ENCODE results near the gene TAF12.
"Not testable (repeated sequence)": the region's sequence is repeated elsewhere in the genome, so short reads cannot be mapped to it uniquely, and the experiment has no call there.

Gene TAF12

GRCh38 chr1:28595412-28596191, 47.3 kb downstream of the TAF12 start:
- Histone ChIP-seq H3F3A (ENCODE audit: insufficient read depth, low read length) (no peaks in the 10 kb centered on the region), H3K36me3 (ENCODE audit: insufficient read depth, low read length) (no peaks in the 10 kb centered on the region; the same call in 1 of the 2 replicates), H2AFZ (ENCODE audit: low read length) (no peak overlapping the region), H3K4me3 (ENCODE audit: low read depth, low read length, poor library complexity, severe bottlenecking) (no peak overlapping the region), H3K79me2 (ENCODE audit: insufficient read depth, low read length) (no peaks in the 10 kb centered on the region), H3K9me2 (ENCODE audit: low read depth, low read length) (no peaks in the 10 kb centered on the region), H3K27ac (ENCODE audit: low read depth, low read length, poor library complexity, severe bottlenecking) (no peak overlapping the region), H3K9ac (ENCODE audit: low read length) (no peak overlapping the region), H3K9me3 (ENCODE audit: low read length) (no peaks in the 10 kb centered on the region), H4K20me1 (ENCODE audit: insufficient read depth, low read length) (no peaks in the 10 kb centered on the region), H3K4me1 (ENCODE audit: insufficient read depth, low read length, severe bottlenecking) (peaks cover 17% of the 10 kb centered on the region), H3K4me2 (ENCODE audit: low read length) (no peak overlapping the region), H3K27me3 (ENCODE audit: insufficient read depth, low read length) (no peaks in the 10 kb centered on the region)
- no peak for TF ChIP-seq EZH2 (IDR thresholded peaks at IDR 0.05; ENCODE audit: borderline replicate concordance, low read length)
- no peak for TF ChIP-seq CTCF (IDR thresholded peaks at IDR 0.05; ENCODE audit: low read length)

GRCh38 chr1:28594686-28595411, 48.0 kb downstream of the TAF12 start:
- not testable (repeated sequence) for H2AFZ ChIP-seq (ENCODE audit: low read length); H3K36me3 ChIP-seq (ENCODE audit: insufficient read depth, low read length); H4K20me1 ChIP-seq (ENCODE audit: insufficient read depth, low read length); H3K27ac ChIP-seq (ENCODE audit: low read depth, low read length, poor library complexity, severe bottlenecking); H3F3A ChIP-seq (ENCODE audit: insufficient read depth, low read length); H3K9me2 ChIP-seq (ENCODE audit: low read depth, low read length); H3K4me2 ChIP-seq (ENCODE audit: low read length); H3K9ac ChIP-seq (ENCODE audit: low read length); H3K79me2 ChIP-seq (ENCODE audit: insufficient read depth, low read length); H3K4me3 ChIP-seq (ENCODE audit: low read depth, low read length, poor library complexity, severe bottlenecking); H3K9me3 ChIP-seq (ENCODE audit: low read length); H3K27me3 ChIP-seq (ENCODE audit: insufficient read depth, low read length)
- peaks cover 17% of the 10 kb centered on the region for H3K4me1 ChIP-seq (ENCODE audit: insufficient read depth, low read length, severe bottlenecking)

GRCh38 chr1:28593988-28594356, 48.9 kb downstream of the TAF12 start:
- not testable (repeated sequence) for H3K27ac ChIP-seq (ENCODE audit: low read depth, low read length, poor library complexity, severe bottlenecking); H4K20me1 ChIP-seq (ENCODE audit: insufficient read depth, low read length); H3K36me3 ChIP-seq (ENCODE audit: insufficient read depth, low read length); H3K27me3 ChIP-seq (ENCODE audit: insufficient read depth, low read length); H3K4me2 ChIP-seq (ENCODE audit: low read length); H3K9me3 ChIP-seq (ENCODE audit: low read length); H3K9me2 ChIP-seq (ENCODE audit: low read depth, low read length); H2AFZ ChIP-seq (ENCODE audit: low read length); H3K4me3 ChIP-seq (ENCODE audit: low read depth, low read length, poor library complexity, severe bottlenecking); H3K79me2 ChIP-seq (ENCODE audit: insufficient read depth, low read length); H3K9ac ChIP-seq (ENCODE audit: low read length); H3F3A ChIP-seq (ENCODE audit: insufficient read depth, low read length)
- peaks cover 10% of the 10 kb centered on the region for H3K4me1 ChIP-seq (ENCODE audit: insufficient read depth, low read length, severe bottlenecking)

GRCh38 chr1:28592321-28593071, 50.4 kb downstream of the TAF12 start:
- no peak overlapping the region for H3K27ac ChIP-seq (ENCODE audit: low read depth, low read length, poor library complexity, severe bottlenecking)
- peak overlapping the region; percentile 38; the same call in 1 of the 2 replicates for H3K9ac ChIP-seq (ENCODE audit: low read length)
- H3K4me3 ChIP-seq (ENCODE audit: low read depth, low read length, poor library complexity, severe bottlenecking) = peak overlapping the region; percentile 56
- no peaks in the 10 kb centered on the region for H3K79me2 ChIP-seq (ENCODE audit: insufficient read depth, low read length)
- H3K9me2 ChIP-seq (ENCODE audit: low read depth, low read length) = no peaks in the 10 kb centered on the region
- H3K4me1 ChIP-seq (ENCODE audit: insufficient read depth, low read length, severe bottlenecking) = peaks cover 10% of the 10 kb centered on the region
- no peak overlapping the region for H2AFZ ChIP-seq (ENCODE audit: low read length)
- H3K9me3 ChIP-seq (ENCODE audit: low read length) = no peaks in the 10 kb centered on the region
- H3K36me3 ChIP-seq (ENCODE audit: insufficient read depth, low read length) = no peaks in the 10 kb centered on the region; the same call in 1 of the 2 replicates
- TF ChIP-seq EZH2 (IDR thresholded peaks at IDR 0.05; ENCODE audit: borderline replicate concordance, low read length) = no peak
- TF ChIP-seq CTCF (IDR thresholded peaks at IDR 0.05; ENCODE audit: low read length) = no peak
- no peaks in the 10 kb centered on the region for H4K20me1 ChIP-seq (ENCODE audit: insufficient read depth, low read length)
- H3F3A ChIP-seq (ENCODE audit: insufficient read depth, low read length) = no peaks in the 10 kb centered on the region; the same call in 1 of the 2 replicates
- no peaks in the 10 kb centered on the region for H3K27me3 ChIP-seq (ENCODE audit: insufficient read depth, low read length)
- peak overlapping the region; percentile 58 for H3K4me2 ChIP-seq (ENCODE audit: low read length)
